BJ (cell line): ENCODE data around the gene COL20A1. TPM values are rescaled to one million over a fixed set of nuclear protein-coding genes. Genes with fewer than 3 reads are reported as not detected.

Experiments
- CTCF ChIA-PET: fragments of 350-600 bp; formaldehyde crosslinking; extraction: SDS; loops from one replicate; lab custom pipeline; 2021; ENCODE audit warnings: antibody characterized with exemption, inconsistent platforms; lab: Yijun Ruan, JAX
- POLR2A ChIA-PET: fragments of 300-600 bp; sonication (Branson Sonifier 250); formaldehyde crosslinking; extraction: SDS; loops from one replicate; lab custom pipeline; 2021; ENCODE audit warnings: antibody characterized with exemption; lab: Charles Lee
- DNase-seq: peaks from one replicate; pipeline ENCODE4 v3.0.0-alpha.2; 2011; ENCODE audit warnings: low read depth
- H3K27me3 ChIP-seq: 2 replicates; pipeline ENCODE4 v1.6.0; 2011; ENCODE audit warnings: low read length; ENCODE audit not compliant: control insufficient read depth, insufficient read depth
- H3K36me3 ChIP-seq: 2 replicates; pipeline ENCODE4 v1.5.1; 2011; ENCODE audit warnings: low read length; ENCODE audit not compliant: control insufficient read depth, insufficient read depth
- H3K4me3 ChIP-seq: 2 replicates; pipeline ENCODE4 v1.5.1; 2011; ENCODE audit warnings: low read depth, mild to moderate bottlenecking, control low read depth, low read length
- polyA plus RNA-seq: library from polyadenylated mRNA; depleted of rRNA; stranded (reverse); fragments of >200 nt; gene quantifications from 2 replicates; pipeline ENCODE4 v1.2.3, GENCODE V29; 2011
- TF ChIP-seq, protein P1 (sequence below): IDR thresholded peaks from 2 replicates; pipeline ENCODE4 v1.5.1; 2011; ENCODE audit warnings: low read depth, mild to moderate bottlenecking, control low read depth, inconsistent platforms, low read length, moderate library complexity; ENCODE audit not compliant: insufficient read depth

COL20A1 gene
- polyA plus RNA-seq, 1 experiment = not detected

GRCh38 chr20:63290677-63291472 is 2.1 kb upstream of the COL20A1 start:
- H3K27me3 ChIP-seq = peaks cover 9% of the 10 kb centered on the region
- H3K4me3 ChIP-seq = no peak overlapping the region
- DNase-seq = no peak
- ChIA-PET POLR2A (no interaction called here), CTCF (interaction anchor here (0.8 to 4.5 kb wide), 8 partner anchors 8 to 67 kb away, joined by 3 to 36 read pairs (median 7); partner anchors contain the start of gene ARFGAP1)
- peaks cover 19% of the 10 kb centered on the region for H3K36me3 ChIP-seq
- TF ChIP-seq, protein P1, sequence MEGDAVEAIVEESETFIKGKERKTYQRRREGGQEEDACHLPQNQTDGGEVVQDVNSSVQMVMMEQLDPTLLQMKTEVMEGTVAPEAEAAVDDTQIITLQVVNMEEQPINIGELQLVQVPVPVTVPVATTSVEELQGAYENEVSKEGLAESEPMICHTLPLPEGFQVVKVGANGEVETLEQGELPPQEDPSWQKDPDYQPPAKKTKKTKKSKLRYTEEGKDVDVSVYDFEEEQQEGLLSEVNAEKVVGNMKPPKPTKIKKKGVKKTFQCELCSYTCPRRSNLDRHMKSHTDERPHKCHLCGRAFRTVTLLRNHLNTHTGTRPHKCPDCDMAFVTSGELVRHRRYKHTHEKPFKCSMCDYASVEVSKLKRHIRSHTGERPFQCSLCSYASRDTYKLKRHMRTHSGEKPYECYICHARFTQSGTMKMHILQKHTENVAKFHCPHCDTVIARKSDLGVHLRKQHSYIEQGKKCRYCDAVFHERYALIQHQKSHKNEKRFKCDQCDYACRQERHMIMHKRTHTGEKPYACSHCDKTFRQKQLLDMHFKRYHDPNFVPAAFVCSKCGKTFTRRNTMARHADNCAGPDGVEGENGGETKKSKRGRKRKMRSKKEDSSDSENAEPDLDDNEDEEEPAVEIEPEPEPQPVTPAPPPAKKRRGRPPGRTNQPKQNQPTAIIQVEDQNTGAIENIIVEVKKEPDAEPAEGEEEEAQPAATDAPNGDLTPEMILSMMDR = peak; percentile 84

- TF ChIP-seq, protein P1 = no peak
- H3K27me3 ChIP-seq = peaks cover 14% of the 10 kb centered on the region
- ChIA-PET CTCF (interaction anchor here (0.9 to 4.5 kb wide), 5 partner anchors 17 to 68 kb away, joined by 3 to 36 read pairs (median 7); partner anchors contain the start of gene ARFGAP1), POLR2A (no interaction called here)
- peaks cover 12% of the 10 kb centered on the region for H3K36me3 ChIP-seq
- no peak for DNase-seq
- no peak overlapping the region for H3K4me3 ChIP-seq
Measured at GRCh38 chr20:63291811-63292210, 1.2 kb upstream of the COL20A1 start.

DNA sequence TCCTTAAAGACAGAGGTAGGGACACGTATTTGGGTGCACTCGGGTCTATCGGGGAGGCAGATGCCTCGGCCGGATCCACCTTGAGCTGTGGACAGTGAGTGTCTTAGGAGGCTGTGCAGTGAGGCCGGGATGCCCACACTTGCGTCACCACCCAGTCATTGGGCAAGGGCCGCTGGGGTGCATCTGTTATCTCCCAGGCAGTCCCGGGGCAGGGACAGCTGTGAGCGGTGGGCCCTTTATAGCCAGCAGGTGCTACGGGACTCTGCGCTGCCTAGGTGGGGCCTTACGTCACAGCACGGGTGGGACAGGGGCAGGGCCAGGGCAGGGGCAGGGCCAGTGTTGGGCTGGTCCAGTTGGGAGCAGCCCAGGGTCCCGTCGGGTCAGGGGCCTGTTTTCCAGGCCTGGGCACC is 689 bp upstream of the COL20A1 start:
- Histone ChIP-seq H3K36me3 (peaks cover 11% of the 10 kb centered on the region), H3K27me3 (peaks cover 14% of the 10 kb centered on the region), H3K4me3 (no peak overlapping the region)
- TF ChIP-seq, protein P1 = no peak
- ChIA-PET CTCF (interaction anchor here (0.9 to 4.5 kb wide), 4 partner anchors 17 to 68 kb away, joined by 3 to 36 read pairs (median 6); no protein-coding TSS in a partner anchor), POLR2A (no interaction called here)
- DNase-seq = no peak

DNA sequence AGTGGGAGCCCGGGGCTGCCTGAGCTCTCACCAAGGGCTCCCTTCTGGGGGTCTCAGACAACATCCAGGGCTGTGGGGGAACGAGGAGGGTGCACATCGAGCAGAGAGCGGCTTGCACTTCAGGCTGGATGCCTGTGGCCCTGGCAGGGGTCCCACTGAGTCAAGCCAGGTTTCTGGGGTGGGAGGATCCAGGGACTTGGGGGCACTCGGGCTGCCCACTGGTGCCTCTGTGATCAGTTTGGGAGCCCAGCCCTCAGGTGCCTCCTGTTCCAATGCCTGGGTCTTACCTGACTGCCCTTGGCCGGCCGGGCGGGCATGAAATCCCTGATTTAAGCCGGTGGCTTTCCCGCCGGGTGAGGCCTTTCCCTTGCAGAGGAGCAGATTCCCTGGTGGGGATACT is 470 bp downstream of the COL20A1 start:
- no peak for DNase-seq
- POLR2A ChIA-PET = no interaction called here
- Histone ChIP-seq H3K27me3 (peaks cover 14% of the 10 kb centered on the region), H3K4me3 (no peak overlapping the region), H3K36me3 (peaks cover 7% of the 10 kb centered on the region)
- TF ChIP-seq, protein P1 = no peak
- CTCF ChIA-PET = interaction anchor here (1.3 to 4.5 kb wide), 2 partner anchors 29 to 69 kb away, joined by 3 to 36 read pairs; no protein-coding TSS in a partner anchor

- Histone ChIP-seq H3K4me3 (no peak overlapping the region), H3K36me3 (peaks cover 3% of the 10 kb centered on the region; the same call in 1 of the 2 replicates), H3K27me3 (peaks cover 14% of the 10 kb centered on the region)
- DNase-seq = no peak
- POLR2A ChIA-PET = no interaction called here
- CTCF ChIA-PET = interaction anchor here (0.6 to 7.5 kb wide), 4 partner anchors 15 to 1017 kb away, joined by 3 to 68 read pairs (median 20); no protein-coding TSS in a partner anchor
- TF ChIP-seq, protein P1 = no peak
Measured at GRCh38 chr20:63293871-63294535, 1.0 kb downstream of the COL20A1 start.
